GM12878 (cell line): Measurements from ENCODE around the gene ANGPTL4. TPM values are rescaled to one million over a fixed set of nuclear protein-coding genes. Genes with fewer than 3 reads are reported as not detected.

Experiments used
- ATAC-seq: fragments of 200-7000 bp; cut with Tn5 transposase; 3 replicates; pipeline ENCODE4 v1.9.1; 2020; ENCODE audit warnings: mild to moderate bottlenecking, moderate library complexity
- BruUV-seq: library from RNA; stranded (reverse); fragments of 400-500 nt; replicated peaks from 2 replicates; lab custom pipeline; 2021; lab: Mats Ljungman, UMichigan
- CTCF ChIA-PET: fragments of 300-600 bp; sonication (Branson Sonifier 250); formaldehyde crosslinking; extraction: SDS; loops from one replicate; lab custom pipeline; 2021; ENCODE audit warnings: inconsistent platforms; lab: Yijun Ruan, JAX
- POLR2A ChIA-PET: fragments of 350-600 bp; formaldehyde crosslinking; extraction: SDS; loops from one replicate; lab custom pipeline; 2021; ENCODE audit warnings: inconsistent platforms; lab: Charles Lee
- RAD21 ChIA-PET: fragments of 300-600 bp; sonication (Branson Sonifier 250); formaldehyde crosslinking; loops from one replicate; lab custom pipeline; 2023; ENCODE audit warnings: antibody characterized with exemption; ENCODE audit not compliant: unreplicated experiment; lab: Charles Lee
- SMC1A ChIA-PET: fragments of 300-600 bp; sonication (Branson Sonifier 250); formaldehyde crosslinking; loops from one replicate; lab custom pipeline; 2023; ENCODE audit not compliant: unreplicated experiment, uncharacterized antibody; lab: Charles Lee
- DNase-seq: peaks from one replicate; pipeline ENCODE4 v3.0.0-alpha.2; 2011; ENCODE audit warnings: low read depth, low spot score
- FAIRE-seq: peaks from 3 replicates; lab custom pipeline; 2011; peaks lifted over from hg19 to GRCh38; lab: Jason Lieb, UNC
- H2AFZ ChIP-seq: 2 replicates; pipeline ENCODE4 v1.6.0; 2011; ENCODE audit warnings: low read depth, low read length, control low read depth; ENCODE audit not compliant: control insufficient read depth
- H3K27ac ChIP-seq: 2 replicates; pipeline ENCODE4 v1.5.1; 2011; ENCODE audit warnings: control low read depth; ENCODE audit not compliant: control insufficient read depth, insufficient read depth
- H3K27me3 ChIP-seq, 2 experiments: replicated peaks in 1 of 2; 2 replicates each; pipeline versions ENCODE4 v1.6.0 to v1.6.1; 2011; ENCODE audit warnings: low read length in 1 of 2; ENCODE audit not compliant: control insufficient read depth in 2 of 2, insufficient read depth in 2 of 2
- H3K36me3 ChIP-seq, 2 experiments: 2 replicates each; pipeline ENCODE4 v1.5.1; 2011; ENCODE audit warnings: low read length in 1 of 2; ENCODE audit not compliant: control insufficient read depth in 2 of 2, insufficient read depth in 2 of 2
- H3K4me1 ChIP-seq: 2 replicates; pipeline ENCODE4 v1.6.1; 2011; ENCODE audit warnings: mild to moderate bottlenecking, low read length, moderate library complexity, mixed read lengths; ENCODE audit not compliant: control insufficient read depth, insufficient read depth
- H3K4me2 ChIP-seq: 2 replicates; pipeline ENCODE4 v1.6.0; 2011; ENCODE audit warnings: control low read depth; ENCODE audit not compliant: control insufficient read depth, insufficient read depth
- H3K4me3 ChIP-seq: fragments of 200-600 bp; sonication (generic); 2 replicates; pipeline ENCODE4 v1.5.1; 2016
- H3K79me2 ChIP-seq: 2 replicates; pipeline ENCODE4 v1.6.0; 2011; ENCODE audit warnings: low read length; ENCODE audit not compliant: control insufficient read depth, insufficient read depth
- H3K9ac ChIP-seq: 2 replicates; pipeline ENCODE4 v1.8.0; 2011; ENCODE audit warnings: low read length, control low read depth, mixed read lengths; ENCODE audit not compliant: control insufficient read depth, insufficient read depth
- H3K9me3 ChIP-seq: replicated peaks from 3 replicates; pipeline ENCODE4 v1.5.1; 2011; ENCODE audit warnings: mild to moderate bottlenecking, low read length; ENCODE audit not compliant: control insufficient read depth, insufficient read depth
- H4K20me1 ChIP-seq: 2 replicates; pipeline ENCODE4 v1.6.0; 2011; ENCODE audit not compliant: control insufficient read depth, insufficient read depth
- DPF2 ChIP-seq: fragments of 450-650 bp; IDR thresholded peaks from 2 replicates; pipeline ENCODE4 v1.6.1; 2017; ENCODE audit warnings: mild to moderate bottlenecking
- EGR1 ChIP-seq, 2 experiments: IDR thresholded peaks; 1 replicate in 1 of 2; 2 replicates in 1 of 2; pipeline ENCODE4 v1.6.1; 2011 to 2012; ENCODE audit warnings: low read depth in 2 of 2, low read length in 2 of 2, borderline replicate concordance in 1 of 2, mild to moderate bottlenecking in 1 of 2, moderate library complexity in 1 of 2
- LARP7 ChIP-seq: fragments of 450-650 bp; IDR thresholded peaks from 2 replicates; pipeline ENCODE4 v1.6.1; 2017; ENCODE audit warnings: mild to moderate bottlenecking
- NFYA ChIP-seq: IDR thresholded peaks from 2 replicates; pipeline ENCODE4 v1.6.1; 2011; ENCODE audit warnings: low read depth, mild to moderate bottlenecking, low read length, improper control_type of control experiment, borderline replicate concordance
- NR2C2 ChIP-seq: IDR thresholded peaks from 2 replicates; pipeline ENCODE4 v1.6.1; 2011; ENCODE audit warnings: borderline replicate concordance, low read depth; ENCODE audit not compliant: control insufficient read depth, insufficient read length
- SP1 ChIP-seq: IDR thresholded peaks from one replicate; pipeline ENCODE4 v1.6.1; 2011; ENCODE audit warnings: low read depth, low read length
- SPI1 ChIP-seq: IDR thresholded peaks from 2 replicates; pipeline ENCODE4 v1.6.1; 2011; ENCODE audit warnings: low read depth, mild to moderate bottlenecking, low read length, moderate library complexity, borderline replicate concordance; ENCODE audit not compliant: insufficient read depth
- WGBS: methylation state at CpG from one replicate; pipeline ENCODE4 v1.1.6; 2016; ENCODE audit warnings: low lambda C conversion rate; ENCODE audit not compliant: insufficient replicate concordance, insufficient coverage; ENCODE audit errors: missing lambda C conversion rate; 5-methylcytosine and 5-hydroxymethylcytosine counted together
- in situ Hi-C: fragments of 300-500 bp; cut with MboI; formaldehyde crosslinking; loops from 9 replicates; pipeline ENCODE4 v1.14.3; 2018; ENCODE audit warnings: mixed read lengths
- intact Hi-C: fragments of 100-400 bp; cut with micrococcal nuclease; formaldehyde crosslinking; loops from one replicate; pipeline ENCODE4 v1.14.2; 2022; ENCODE audit not compliant: unreplicated experiment
- polyA plus RNA-seq, 11 experiments: library from polyadenylated mRNA; depleted of rRNA in 4 of 11; unstranded in 6 of 11; stranded (reverse) in 5 of 11; fragments of >200 nt; fragmentation: Nextera tagmentation in 4 of 11; fragmentation: Illumina TruSeq in 1 of 11; extraction: Ambion mirVana in 4 of 11; extraction: Trizol in 1 of 11; gene quantifications; 1 replicate in 1 of 11; 2 replicates in 10 of 11; pipeline versions ENCODE4 v1.2.1 to v1.2.3, GENCODE V29; 2011 to 2016; ENCODE audit warnings: inconsistent platforms in 2 of 11, missing spikeins in 2 of 11, low read depth in 1 of 11
- total RNA-seq, 4 experiments: library from RNA; depleted of rRNA in 3 of 4; stranded (reverse); fragments of >200 nt in 3 of 4; fragmentation: Illumina TruSeq in 1 of 4; extraction: Trizol in 1 of 4; gene quantifications; 2 replicates each; pipeline versions ENCODE4 v1.2.1 to v1.2.3, GENCODE V29; 2013 to 2021
- TF ChIP-seq, protein P1 (sequence below): fragments of 450-650 bp; IDR thresholded peaks from 2 replicates; pipeline ENCODE4 v1.6.1; 2017; ENCODE audit warnings: low read depth, mild to moderate bottlenecking, moderate library complexity
- TF ChIP-seq, protein P2 (sequence below): fragments of 450-650 bp; formaldehyde crosslinking; IDR thresholded peaks from 2 replicates; pipeline ENCODE4 v1.4.0; 2022; ENCODE audit warnings: mild to moderate bottlenecking, moderate library complexity

ANGPTL4 gene
- total and polyA plus RNA-seq, 10 of the 15 experiments (the other 5 are each of a cell fraction or from before 2014, with no cell fraction given), result 0.45 TPM; not detected in 9

DNA sequence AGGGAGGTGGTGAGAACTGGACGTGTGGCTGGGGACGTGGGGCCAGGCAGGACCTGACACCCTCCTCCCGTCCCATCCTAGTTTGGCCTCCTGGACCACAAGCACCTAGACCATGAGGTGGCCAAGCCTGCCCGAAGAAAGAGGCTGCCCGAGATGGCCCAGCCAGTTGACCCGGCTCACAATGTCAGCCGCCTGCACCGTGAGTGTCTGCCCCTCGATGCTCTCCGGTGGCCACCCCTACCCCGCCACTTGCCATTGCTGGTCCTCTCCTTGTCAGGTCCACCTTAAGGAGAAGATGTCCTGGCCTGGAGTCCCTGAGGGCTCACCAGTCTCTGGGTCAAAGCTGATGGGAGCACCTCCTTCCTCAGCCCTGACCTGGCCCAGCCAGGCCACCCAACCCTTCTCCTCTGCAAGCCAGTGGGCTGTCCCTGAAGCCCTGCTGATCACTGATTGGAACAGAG, 2.2 kb downstream of the ANGPTL4 start:
- no peaks in the 10 kb centered on the region for H3K79me2 ChIP-seq
- ChIA-PET CTCF (no interaction called here), POLR2A (interaction anchor here (0.6 kb wide), 1 partner anchor 26 kb away, joined by 4 read pairs; no protein-coding TSS in a partner anchor), RAD21 (no interaction called here), SMC1A (no interaction called here)
- in situ Hi-C loops (no loop called here), intact Hi-C loops (no loop called here)
- H3K9me3 ChIP-seq, result no peaks in the 10 kb centered on the region
- no peaks in the 10 kb centered on the region for H3K4me1 ChIP-seq
- no peak for FAIRE-seq
- TF ChIP-seq EGR1 (IDR thresholded peaks at IDR 0.05; ENCODE audit: borderline replicate concordance in 1 of 2, low read depth in 2 of 2, low read length in 2 of 2), result no peak
- no TSS peak for BruUV-seq
- H3K9ac ChIP-seq, result no peak overlapping the region
- no peak overlapping the region for H2AFZ ChIP-seq
- no peak for DNase-seq
- H3K27me3 ChIP-seq, result peaks cover 0 to 6% of the 10 kb centered on the region in 2 experiments; a peak in 2 of 4 replicates
- no peak for ATAC-seq
- H3K36me3 ChIP-seq, result no peaks in the 10 kb centered on the region
- WGBS, result 66% methylated on average over 11 of the region's 11 CpGs
- no peaks in the 10 kb centered on the region for H4K20me1 ChIP-seq
- H3K27ac ChIP-seq, result no peak overlapping the region
- H3K4me2 ChIP-seq, result no peak overlapping the region
- H3K4me3 ChIP-seq, result no peak overlapping the region

DNA sequence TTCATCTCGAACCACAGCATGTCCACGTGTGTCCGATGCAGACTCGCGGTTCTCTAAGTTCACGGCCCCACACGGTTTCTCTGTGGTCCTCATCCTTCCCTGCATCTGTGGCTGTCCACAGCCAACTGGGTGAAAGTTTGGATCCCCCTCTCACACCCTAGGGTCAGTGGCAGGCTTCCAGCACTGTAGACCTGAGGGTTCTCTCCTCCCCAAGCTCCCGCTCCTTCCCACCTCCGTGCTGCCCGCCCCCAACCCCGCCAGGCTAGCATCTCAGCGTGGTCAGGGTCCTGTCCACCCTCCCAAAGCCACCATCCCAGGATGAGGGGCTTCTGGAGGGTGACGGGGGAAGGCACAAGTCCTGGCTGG, 3.0 kb downstream of the ANGPTL4 start:
- DNase-seq (no peak), ATAC-seq (no peak), FAIRE-seq (no peak)
- no peak for TF ChIP-seq SPI1
- TF ChIP-seq, protein P1, sequence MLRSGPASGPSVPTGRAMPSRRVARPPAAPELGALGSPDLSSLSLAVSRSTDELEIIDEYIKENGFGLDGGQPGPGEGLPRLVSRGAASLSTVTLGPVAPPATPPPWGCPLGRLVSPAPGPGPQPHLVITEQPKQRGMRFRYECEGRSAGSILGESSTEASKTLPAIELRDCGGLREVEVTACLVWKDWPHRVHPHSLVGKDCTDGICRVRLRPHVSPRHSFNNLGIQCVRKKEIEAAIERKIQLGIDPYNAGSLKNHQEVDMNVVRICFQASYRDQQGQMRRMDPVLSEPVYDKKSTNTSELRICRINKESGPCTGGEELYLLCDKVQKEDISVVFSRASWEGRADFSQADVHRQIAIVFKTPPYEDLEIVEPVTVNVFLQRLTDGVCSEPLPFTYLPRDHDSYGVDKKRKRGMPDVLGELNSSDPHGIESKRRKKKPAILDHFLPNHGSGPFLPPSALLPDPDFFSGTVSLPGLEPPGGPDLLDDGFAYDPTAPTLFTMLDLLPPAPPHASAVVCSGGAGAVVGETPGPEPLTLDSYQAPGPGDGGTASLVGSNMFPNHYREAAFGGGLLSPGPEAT, result no peak
- no peak for TF ChIP-seq NR2C2
- TF ChIP-seq DPF2, result no peak
- no peak for TF ChIP-seq NFYA
- TF ChIP-seq, protein P2, sequence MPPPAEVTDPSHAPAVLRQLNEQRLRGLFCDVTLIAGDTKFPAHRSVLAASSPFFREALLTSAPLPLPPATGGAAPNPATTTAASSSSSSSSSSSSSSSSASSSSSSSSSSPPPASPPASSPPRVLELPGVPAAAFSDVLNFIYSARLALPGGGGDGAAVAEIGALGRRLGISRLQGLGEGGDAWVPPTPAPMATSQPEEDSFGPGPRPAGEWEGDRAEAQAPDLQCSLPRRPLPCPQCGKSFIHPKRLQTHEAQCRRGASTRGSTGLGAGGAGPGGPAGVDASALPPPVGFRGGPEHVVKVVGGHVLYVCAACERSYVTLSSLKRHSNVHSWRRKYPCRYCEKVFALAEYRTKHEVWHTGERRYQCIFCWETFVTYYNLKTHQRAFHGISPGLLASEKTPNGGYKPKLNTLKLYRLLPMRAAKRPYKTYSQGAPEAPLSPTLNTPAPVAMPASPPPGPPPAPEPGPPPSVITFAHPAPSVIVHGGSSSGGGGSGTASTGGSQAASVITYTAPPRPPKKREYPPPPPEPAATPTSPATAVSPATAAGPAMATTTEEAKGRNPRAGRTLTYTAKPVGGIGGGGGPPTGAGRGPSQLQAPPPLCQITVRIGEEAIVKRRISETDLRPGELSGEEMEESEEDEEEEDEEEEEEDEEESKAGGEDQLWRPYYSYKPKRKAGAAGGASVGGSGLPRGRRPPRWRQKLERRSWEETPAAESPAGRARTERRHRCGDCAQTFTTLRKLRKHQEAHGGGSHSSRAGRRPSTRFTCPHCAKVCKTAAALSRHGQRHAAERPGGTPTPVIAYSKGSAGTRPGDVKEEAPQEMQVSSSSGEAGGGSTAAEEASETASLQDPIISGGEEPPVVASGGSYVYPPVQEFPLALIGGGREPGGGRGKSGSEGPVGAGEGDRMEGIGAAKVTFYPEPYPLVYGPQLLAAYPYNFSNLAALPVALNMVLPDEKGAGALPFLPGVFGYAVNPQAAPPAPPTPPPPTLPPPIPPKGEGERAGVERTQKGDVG, result no peak
- no peak for TF ChIP-seq LARP7
- no peak for TF ChIP-seq SP1
- no peak overlapping the region for H3K9ac ChIP-seq
- intact Hi-C loops, result no loop called here
- ChIA-PET SMC1A (no interaction called here), CTCF (no interaction called here), RAD21 (no interaction called here), POLR2A (no interaction called here)
- H3K27ac ChIP-seq, result no peak overlapping the region
- no peak overlapping the region for H3K4me3 ChIP-seq
- no peaks in the 10 kb centered on the region for H3K9me3 ChIP-seq
- no TSS peak for BruUV-seq
- no peaks in the 10 kb centered on the region for H3K79me2 ChIP-seq
- H3K4me1 ChIP-seq, result no peaks in the 10 kb centered on the region
- peaks cover 0 to 6% of the 10 kb centered on the region in 2 experiments; a peak in 2 of 4 replicates for H3K27me3 ChIP-seq
- in situ Hi-C loops, result no loop called here
- H3K36me3 ChIP-seq, result no peaks in the 10 kb centered on the region
- no peaks in the 10 kb centered on the region for H4K20me1 ChIP-seq
- no peak overlapping the region for H2AFZ ChIP-seq
- 64% methylated on average over 10 of the region's 13 CpGs for WGBS
- no peak overlapping the region for H3K4me2 ChIP-seq
